HCT116 (cell line): ENCODE results near the gene DYNLT2B.

Experiments
- EGR1 ChIP-seq: IDR thresholded peaks from 2 replicates; pipeline ENCODE4 v1.6.1; 2012; ENCODE audit warnings: low read depth
- EZH2 ChIP-seq: fragments of 200-600 bp; sonication (generic); IDR thresholded peaks from 2 replicates; pipeline ENCODE4 v1.6.1; 2017; ENCODE audit warnings: antibody characterized with exemption, mixed run types
- EZH2phosphoT487 ChIP-seq: fragments of 200-600 bp; IDR thresholded peaks from 2 replicates; pipeline ENCODE4 v1.6.1; 2018; ENCODE audit warnings: antibody characterized with exemption, borderline replicate concordance
- JUND ChIP-seq: IDR thresholded peaks from 2 replicates; pipeline ENCODE4 v1.6.1; 2012
- TCF7L2 ChIP-seq: IDR thresholded peaks from 2 replicates; pipeline ENCODE4 v1.7.0; 2011; ENCODE audit warnings: borderline replicate concordance, inconsistent platforms; ENCODE audit not compliant: insufficient read depth, insufficient read length; ENCODE audit errors: extremely low read depth
- YY1 ChIP-seq: IDR thresholded peaks from 2 replicates; pipeline ENCODE4 v1.6.1; 2011; ENCODE audit warnings: low read length, low read depth, moderate library complexity, mild to moderate bottlenecking; ENCODE audit not compliant: insufficient replicate concordance; ENCODE audit errors: extremely low read depth
- TF ChIP-seq, protein P1 (sequence below), 3 experiments: fragments of 200-600 bp in 1 of 3; sonication (generic) in 1 of 3; IDR thresholded peaks in 2 of 3; conservative IDR thresholded peaks in 1 of 3; 2 replicates each; pipeline ENCODE4 v1.5.1; 2012 to 2017; ENCODE audit warnings: low read depth in 2 of 3, low read length in 2 of 3, antibody characterized with exemption in 1 of 3, borderline replicate concordance in 1 of 3, control low read depth in 1 of 3, mild to moderate bottlenecking in 1 of 3, mixed read lengths in 1 of 3, mixed run types in 1 of 3, moderate library complexity in 1 of 3; ENCODE audit not compliant: insufficient read depth in 1 of 3
- TF ChIP-seq, protein P2 (sequence below): IDR thresholded peaks from 2 replicates; pipeline ENCODE4 v1.6.1; 2012

DNA sequence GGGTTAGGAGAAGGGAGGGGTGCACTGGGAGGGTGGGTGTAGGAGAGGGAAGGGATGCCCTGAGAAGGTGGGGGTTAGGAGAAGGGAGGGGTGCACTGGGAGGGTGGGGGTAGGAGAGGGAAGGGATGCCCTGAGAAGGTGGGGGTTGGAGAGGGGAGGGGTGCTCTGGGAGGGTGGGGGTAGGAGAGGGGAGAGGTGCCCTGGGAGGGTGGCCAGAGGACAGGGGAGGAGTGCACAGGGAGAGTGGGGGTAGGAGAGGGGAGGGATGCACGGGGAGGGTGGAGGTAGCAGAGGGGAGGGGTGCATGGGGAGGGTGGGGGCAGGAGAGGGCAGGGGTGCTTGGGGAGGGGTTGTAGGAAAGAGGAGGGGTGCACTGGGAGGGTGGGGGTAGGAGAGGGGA lies 16.9 kb upstream of the DYNLT2B start:
- TF ChIP-seq EZH2phosphoT487 = no peak
- no peak for TF ChIP-seq EGR1
- no peak for TF ChIP-seq TCF7L2
- TF ChIP-seq, protein P1, sequence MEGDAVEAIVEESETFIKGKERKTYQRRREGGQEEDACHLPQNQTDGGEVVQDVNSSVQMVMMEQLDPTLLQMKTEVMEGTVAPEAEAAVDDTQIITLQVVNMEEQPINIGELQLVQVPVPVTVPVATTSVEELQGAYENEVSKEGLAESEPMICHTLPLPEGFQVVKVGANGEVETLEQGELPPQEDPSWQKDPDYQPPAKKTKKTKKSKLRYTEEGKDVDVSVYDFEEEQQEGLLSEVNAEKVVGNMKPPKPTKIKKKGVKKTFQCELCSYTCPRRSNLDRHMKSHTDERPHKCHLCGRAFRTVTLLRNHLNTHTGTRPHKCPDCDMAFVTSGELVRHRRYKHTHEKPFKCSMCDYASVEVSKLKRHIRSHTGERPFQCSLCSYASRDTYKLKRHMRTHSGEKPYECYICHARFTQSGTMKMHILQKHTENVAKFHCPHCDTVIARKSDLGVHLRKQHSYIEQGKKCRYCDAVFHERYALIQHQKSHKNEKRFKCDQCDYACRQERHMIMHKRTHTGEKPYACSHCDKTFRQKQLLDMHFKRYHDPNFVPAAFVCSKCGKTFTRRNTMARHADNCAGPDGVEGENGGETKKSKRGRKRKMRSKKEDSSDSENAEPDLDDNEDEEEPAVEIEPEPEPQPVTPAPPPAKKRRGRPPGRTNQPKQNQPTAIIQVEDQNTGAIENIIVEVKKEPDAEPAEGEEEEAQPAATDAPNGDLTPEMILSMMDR (IDR thresholded peaks at IDR 0.05 in 2 of 3, conservative IDR thresholded peaks at IDR 0.05 in 1 of 3; ENCODE audit: borderline replicate concordance in 1 of 3, insufficient read depth in 1 of 3, low read depth in 2 of 3, low read length in 2 of 3) = no peak
- TF ChIP-seq JUND = no peak
- no peak for TF ChIP-seq YY1
- TF ChIP-seq EZH2 = no peak
- TF ChIP-seq, protein P2, sequence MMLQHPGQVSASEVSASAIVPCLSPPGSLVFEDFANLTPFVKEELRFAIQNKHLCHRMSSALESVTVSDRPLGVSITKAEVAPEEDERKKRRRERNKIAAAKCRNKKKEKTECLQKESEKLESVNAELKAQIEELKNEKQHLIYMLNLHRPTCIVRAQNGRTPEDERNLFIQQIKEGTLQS = no peak
